DND-41 (cell line): Measurements from ENCODE around the gene MAP3K10.

Experiments used
- ATAC-seq: fragments of 200-7000 bp; cut with Tn5 transposase; 3 replicates; pipeline ENCODE4 v1.9.1; 2021; ENCODE audit warnings: low read depth; ENCODE audit not compliant: insufficient read depth
- DNase-seq: peaks from one replicate; pipeline ENCODE4 v3.0.0-alpha.2; 2020
- H2AFZ ChIP-seq: 2 replicates; pipeline ENCODE4 v1.6.0; 2012; ENCODE audit warnings: low read depth, low read length
- H3K27ac ChIP-seq: 2 replicates; pipeline ENCODE4 v1.5.1; 2012; ENCODE audit warnings: low read length, inconsistent platforms
- H3K27me3 ChIP-seq: fragments of 200-600 bp; sonication (generic); 2 replicates; pipeline ENCODE4 v1.6.0; 2012; ENCODE audit warnings: low read length, mild to moderate bottlenecking, inconsistent platforms; ENCODE audit not compliant: insufficient read depth, poor library complexity
- H3K36me3 ChIP-seq: 2 replicates; pipeline ENCODE4 v1.5.1; 2012; ENCODE audit warnings: low read length, inconsistent platforms; ENCODE audit not compliant: insufficient read depth
- H3K4me1 ChIP-seq: 2 replicates; pipeline ENCODE4 v1.5.1; 2012; ENCODE audit warnings: mild to moderate bottlenecking, low read length; ENCODE audit not compliant: insufficient read depth
- H3K4me2 ChIP-seq: 2 replicates; pipeline ENCODE4 v1.6.0; 2012; ENCODE audit warnings: mild to moderate bottlenecking, moderate library complexity, low read length, inconsistent platforms; ENCODE audit not compliant: insufficient read depth
- H3K4me3 ChIP-seq, 2 experiments: fragments of 200-600 bp in 1 of 2; shearing (Covaris generic) in 1 of 2; 2 replicates each; pipeline ENCODE4 v1.5.1; 2012 to 2016; ENCODE audit warnings: inconsistent platforms in 2 of 2, low read length in 2 of 2, mild to moderate bottlenecking in 2 of 2, low read depth in 1 of 2, moderate library complexity in 1 of 2
- H3K79me2 ChIP-seq: 2 replicates; pipeline ENCODE4 v1.6.0; 2012; ENCODE audit warnings: low read length, inconsistent platforms; ENCODE audit not compliant: insufficient read depth
- H3K9ac ChIP-seq: 2 replicates; pipeline ENCODE4 v1.6.0; 2012; ENCODE audit warnings: low read depth, mild to moderate bottlenecking, inconsistent platforms, low read length, moderate library complexity
- H3K9me3 ChIP-seq: 2 replicates; pipeline ENCODE4 v1.5.1; 2012; ENCODE audit warnings: low read length, moderate library complexity, mild to moderate bottlenecking, inconsistent platforms; ENCODE audit not compliant: insufficient read depth, severe bottlenecking
- H4K20me1 ChIP-seq: 2 replicates; pipeline ENCODE4 v1.6.0; 2012; ENCODE audit warnings: low read length; ENCODE audit not compliant: insufficient read depth
- EZH2 ChIP-seq: IDR thresholded peaks from 3 replicates; pipeline ENCODE4 v1.6.1; 2012; ENCODE audit warnings: borderline replicate concordance, low read depth, mild to moderate bottlenecking, moderate library complexity, low read length, inconsistent platforms; ENCODE audit not compliant: severe bottlenecking
- TF ChIP-seq, protein P1 (sequence below): IDR thresholded peaks from 2 replicates; pipeline ENCODE4 v1.5.1; 2012; ENCODE audit warnings: borderline replicate concordance, low read length, moderate library complexity, mild to moderate bottlenecking; ENCODE audit not compliant: poor library complexity, severe bottlenecking; ENCODE audit errors: extremely low read depth

MAP3K10 gene

DNA sequence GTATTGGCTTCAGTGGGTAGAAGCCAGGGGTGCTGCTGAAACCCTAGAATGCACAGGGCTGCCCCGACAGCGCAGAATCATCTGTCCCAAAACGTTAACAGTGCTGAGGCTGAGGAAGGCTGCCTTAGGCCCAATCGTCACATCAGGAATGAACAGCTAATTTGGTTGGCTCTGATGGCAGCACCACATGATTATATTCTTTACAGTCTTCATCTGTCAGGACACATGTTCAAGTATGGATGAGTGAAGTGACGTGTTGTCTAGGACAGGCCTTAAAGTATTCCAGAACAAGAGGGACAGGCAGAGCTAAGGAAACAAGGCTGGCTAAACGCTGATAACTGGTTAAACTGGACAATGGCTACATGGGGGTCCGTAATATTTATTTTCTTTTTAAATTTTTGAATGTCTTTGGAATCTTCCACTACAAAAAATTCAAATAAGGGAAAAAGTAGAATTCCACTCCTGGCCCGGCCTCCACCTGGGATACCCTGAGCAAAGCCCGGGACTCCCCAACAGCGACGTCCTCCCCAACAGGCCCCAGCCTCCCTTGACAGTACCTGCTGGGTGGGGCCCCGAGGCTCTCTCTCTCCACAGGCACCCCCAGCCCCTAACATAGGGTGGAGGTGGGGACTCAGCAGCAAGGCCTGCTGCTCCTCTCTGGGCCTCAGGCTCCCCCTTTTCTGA lies 50.0 kb downstream of the MAP3K10 start:
- Histone ChIP-seq H3K9me3 (no peaks in the 10 kb centered on the region), H3K9ac (no peak overlapping the region), H3K27ac (no peak overlapping the region), H3K4me1 (no peaks in the 10 kb centered on the region), H3K4me3 (no peak overlapping the region), H3K79me2 (peaks cover 17% of the 10 kb centered on the region), H3K4me2 (no peak overlapping the region), H3K27me3 (no peaks in the 10 kb centered on the region), H4K20me1 (peaks cover 38% of the 10 kb centered on the region), H3K36me3 (peaks cover 80% of the 10 kb centered on the region), H2AFZ (no peak overlapping the region)
- no peak for TF ChIP-seq EZH2
- no peak for DNase-seq
- no peak for ATAC-seq

DNA sequence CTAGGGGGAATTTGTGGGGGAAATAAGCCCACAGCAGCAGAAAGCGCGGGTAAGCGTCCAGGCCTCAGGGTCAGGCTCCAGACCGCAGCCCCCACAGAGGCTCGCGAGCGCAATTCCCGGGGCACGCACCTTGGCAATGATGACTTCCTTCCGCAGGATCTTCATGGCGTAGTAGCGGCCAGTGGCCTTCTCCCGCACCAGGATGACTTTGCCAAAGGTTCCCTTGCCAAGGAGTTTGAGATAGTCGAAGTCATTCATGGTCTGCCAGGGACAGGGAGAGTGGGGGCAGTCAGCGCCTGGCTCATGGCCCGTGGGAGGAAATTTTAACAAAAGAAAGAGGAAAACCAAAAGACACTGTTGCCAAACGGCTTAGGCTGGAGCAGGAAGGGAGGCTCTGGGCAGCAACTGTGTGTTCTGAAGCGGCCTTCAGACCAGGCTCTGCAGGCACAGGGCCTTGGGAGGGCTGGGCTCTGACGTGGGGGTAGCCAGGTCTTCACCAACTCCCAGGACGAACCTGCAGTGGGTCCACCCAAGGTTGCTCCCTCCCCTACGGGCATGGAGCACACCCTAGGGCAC lies 50.7 kb downstream of the MAP3K10 start:
- no peaks in the 10 kb centered on the region for H3K4me1 ChIP-seq
- H3K4me3 ChIP-seq, result no peak overlapping the region
- H3K9me3 ChIP-seq, result no peaks in the 10 kb centered on the region
- peaks cover 23% of the 10 kb centered on the region for H3K79me2 ChIP-seq
- no peak overlapping the region for H3K4me2 ChIP-seq
- no peaks in the 10 kb centered on the region for H3K27me3 ChIP-seq
- DNase-seq (no peak), ATAC-seq (no peak)
- H3K27ac ChIP-seq, result no peak overlapping the region
- H3K36me3 ChIP-seq, result peaks cover 74% of the 10 kb centered on the region
- peaks cover 44% of the 10 kb centered on the region for H4K20me1 ChIP-seq
- H3K9ac ChIP-seq, result no peak overlapping the region
- H2AFZ ChIP-seq, result no peak overlapping the region
- TF ChIP-seq, protein P1, sequence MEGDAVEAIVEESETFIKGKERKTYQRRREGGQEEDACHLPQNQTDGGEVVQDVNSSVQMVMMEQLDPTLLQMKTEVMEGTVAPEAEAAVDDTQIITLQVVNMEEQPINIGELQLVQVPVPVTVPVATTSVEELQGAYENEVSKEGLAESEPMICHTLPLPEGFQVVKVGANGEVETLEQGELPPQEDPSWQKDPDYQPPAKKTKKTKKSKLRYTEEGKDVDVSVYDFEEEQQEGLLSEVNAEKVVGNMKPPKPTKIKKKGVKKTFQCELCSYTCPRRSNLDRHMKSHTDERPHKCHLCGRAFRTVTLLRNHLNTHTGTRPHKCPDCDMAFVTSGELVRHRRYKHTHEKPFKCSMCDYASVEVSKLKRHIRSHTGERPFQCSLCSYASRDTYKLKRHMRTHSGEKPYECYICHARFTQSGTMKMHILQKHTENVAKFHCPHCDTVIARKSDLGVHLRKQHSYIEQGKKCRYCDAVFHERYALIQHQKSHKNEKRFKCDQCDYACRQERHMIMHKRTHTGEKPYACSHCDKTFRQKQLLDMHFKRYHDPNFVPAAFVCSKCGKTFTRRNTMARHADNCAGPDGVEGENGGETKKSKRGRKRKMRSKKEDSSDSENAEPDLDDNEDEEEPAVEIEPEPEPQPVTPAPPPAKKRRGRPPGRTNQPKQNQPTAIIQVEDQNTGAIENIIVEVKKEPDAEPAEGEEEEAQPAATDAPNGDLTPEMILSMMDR, result no peak
- TF ChIP-seq EZH2, result no peak

DNA sequence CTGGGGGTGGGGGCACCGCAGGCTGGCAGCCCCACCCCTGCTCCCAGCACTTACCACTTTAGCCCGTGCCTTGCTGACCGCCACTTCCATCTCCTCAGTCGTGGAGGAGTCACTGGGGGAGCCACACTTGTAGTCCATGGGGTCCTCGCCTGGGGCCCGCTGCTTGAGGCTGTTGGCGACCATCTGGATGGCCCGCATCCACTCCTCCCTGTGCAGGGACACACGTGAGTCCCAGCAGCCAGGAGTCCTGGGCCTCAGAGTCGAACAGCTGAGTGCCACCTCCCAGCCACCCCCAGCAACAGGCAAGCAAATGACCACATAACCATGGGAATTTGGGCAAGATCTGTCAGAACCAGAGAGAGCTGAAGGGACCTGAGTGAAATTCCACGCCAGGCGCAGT lies 51.3 kb downstream of the MAP3K10 start:
- DNase-seq, result no peak
- no peak overlapping the region for H3K9ac ChIP-seq
- peaks cover 50% of the 10 kb centered on the region for H4K20me1 ChIP-seq
- H3K4me3 ChIP-seq, result no peak overlapping the region
- no peaks in the 10 kb centered on the region for H3K27me3 ChIP-seq
- ATAC-seq, result no peak
- H3K4me2 ChIP-seq, result no peak overlapping the region
- no peak for TF ChIP-seq EZH2
- TF ChIP-seq, protein P1, result no peak
- no peaks in the 10 kb centered on the region for H3K9me3 ChIP-seq
- H2AFZ ChIP-seq, result no peak overlapping the region
- H3K27ac ChIP-seq, result no peak overlapping the region
- no peaks in the 10 kb centered on the region for H3K4me1 ChIP-seq
- H3K79me2 ChIP-seq, result peaks cover 28% of the 10 kb centered on the region
- peaks cover 72% of the 10 kb centered on the region for H3K36me3 ChIP-seq

DNA sequence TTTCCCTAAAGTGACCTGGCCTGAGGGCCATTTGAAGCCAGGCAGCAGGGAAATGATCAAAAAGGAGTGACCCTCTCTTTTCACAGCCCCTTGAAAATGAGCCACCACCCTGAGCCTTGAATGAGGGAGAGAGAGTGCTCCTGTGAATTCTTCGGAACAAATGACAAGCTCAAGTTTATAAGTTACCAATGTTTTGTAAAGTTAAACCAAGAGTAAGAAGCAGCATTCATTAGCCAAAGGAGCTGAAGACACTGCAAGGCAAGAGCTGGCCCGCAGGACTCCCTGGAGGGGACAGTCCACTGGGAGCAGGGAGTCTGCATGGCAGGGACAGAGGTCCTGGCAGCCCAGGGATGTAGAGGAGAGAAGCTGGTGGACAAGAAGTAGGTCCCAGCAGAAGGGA lies 52.0 kb downstream of the MAP3K10 start:
- Histone ChIP-seq H3K4me1 (no peaks in the 10 kb centered on the region), H4K20me1 (peaks cover 55% of the 10 kb centered on the region), H3K27ac (no peak overlapping the region), H2AFZ (no peak overlapping the region), H3K9me3 (no peaks in the 10 kb centered on the region), H3K4me3 (no peak overlapping the region), H3K36me3 (peaks cover 72% of the 10 kb centered on the region), H3K9ac (no peak overlapping the region), H3K27me3 (no peaks in the 10 kb centered on the region), H3K79me2 (peaks cover 35% of the 10 kb centered on the region), H3K4me2 (no peak overlapping the region)
- TF ChIP-seq EZH2, result no peak
- TF ChIP-seq, protein P1, result no peak
- ATAC-seq, result no peak
- DNase-seq, result no peak
